GM12875 (cell line): ENCODE measurements around the gene MTMR11.
"Not testable (repeated sequence)": the region's sequence is repeated elsewhere in the genome, so short reads cannot be mapped to it uniquely, and the experiment has no call there.

Experiments used
- H3K4me3 ChIP-seq: one replicate; pipeline ENCODE4 v1.5.1; 2011; ENCODE audit warnings: low read depth, low read length, control low read depth
- TF ChIP-seq, protein P1 (sequence below): IDR thresholded peaks from 2 replicates; pipeline ENCODE4 v1.5.1; 2011; ENCODE audit warnings: low read depth, mild to moderate bottlenecking, control low read depth, inconsistent platforms, low read length, moderate library complexity, borderline replicate concordance; ENCODE audit not compliant: insufficient read depth

The MTMR11 gene

DNA sequence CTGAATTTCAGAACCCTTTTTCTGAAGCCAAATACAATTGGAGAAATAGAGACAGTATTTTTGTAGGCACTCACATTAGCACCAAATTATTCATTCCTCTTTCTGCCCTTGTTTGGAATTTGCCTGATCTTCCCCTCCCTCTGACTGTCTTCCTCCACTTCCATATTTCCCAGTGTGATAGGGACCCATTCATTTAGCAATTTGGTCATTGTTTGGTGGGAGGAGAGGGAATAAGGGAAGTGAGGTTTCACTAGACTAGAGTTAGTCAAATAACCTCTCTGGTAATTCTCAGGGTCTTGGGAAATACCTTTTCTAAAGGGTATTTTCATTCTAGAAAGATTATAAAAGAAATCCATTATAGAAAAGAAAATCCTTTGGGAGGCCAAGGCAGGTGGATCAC, 31.0 kb upstream of the MTMR11 start:
- H3K4me3 ChIP-seq: no peak overlapping the region
- TF ChIP-seq, protein P1, sequence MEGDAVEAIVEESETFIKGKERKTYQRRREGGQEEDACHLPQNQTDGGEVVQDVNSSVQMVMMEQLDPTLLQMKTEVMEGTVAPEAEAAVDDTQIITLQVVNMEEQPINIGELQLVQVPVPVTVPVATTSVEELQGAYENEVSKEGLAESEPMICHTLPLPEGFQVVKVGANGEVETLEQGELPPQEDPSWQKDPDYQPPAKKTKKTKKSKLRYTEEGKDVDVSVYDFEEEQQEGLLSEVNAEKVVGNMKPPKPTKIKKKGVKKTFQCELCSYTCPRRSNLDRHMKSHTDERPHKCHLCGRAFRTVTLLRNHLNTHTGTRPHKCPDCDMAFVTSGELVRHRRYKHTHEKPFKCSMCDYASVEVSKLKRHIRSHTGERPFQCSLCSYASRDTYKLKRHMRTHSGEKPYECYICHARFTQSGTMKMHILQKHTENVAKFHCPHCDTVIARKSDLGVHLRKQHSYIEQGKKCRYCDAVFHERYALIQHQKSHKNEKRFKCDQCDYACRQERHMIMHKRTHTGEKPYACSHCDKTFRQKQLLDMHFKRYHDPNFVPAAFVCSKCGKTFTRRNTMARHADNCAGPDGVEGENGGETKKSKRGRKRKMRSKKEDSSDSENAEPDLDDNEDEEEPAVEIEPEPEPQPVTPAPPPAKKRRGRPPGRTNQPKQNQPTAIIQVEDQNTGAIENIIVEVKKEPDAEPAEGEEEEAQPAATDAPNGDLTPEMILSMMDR: no peak

- TF ChIP-seq, protein P1: no peak
- H3K4me3 ChIP-seq: no peak overlapping the region
These were observed 30.4 kb upstream of the MTMR11 start for GRCh38 chr1:149967041-149967440.

DNA sequence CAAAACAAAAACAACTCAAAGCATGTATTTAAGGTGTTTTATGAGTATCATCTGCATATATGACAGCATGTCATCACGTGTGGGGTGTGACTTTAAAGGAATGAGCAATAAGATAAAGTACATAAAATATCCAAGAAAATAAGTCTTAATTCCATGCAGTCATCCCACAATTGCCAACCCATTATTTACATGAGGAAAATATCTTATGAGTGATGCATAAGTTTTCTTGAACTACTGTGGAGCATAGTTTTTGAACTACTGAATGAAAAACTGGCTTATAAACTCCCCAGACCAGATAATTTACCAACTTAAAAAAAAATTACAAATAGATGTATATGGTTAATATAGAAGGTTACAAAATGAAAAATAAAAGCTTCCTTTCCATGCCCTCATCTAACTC, 29.7 kb upstream of the MTMR11 start:
- TF ChIP-seq, protein P1: no peak
- H3K4me3 ChIP-seq: no peak overlapping the region

DNA sequence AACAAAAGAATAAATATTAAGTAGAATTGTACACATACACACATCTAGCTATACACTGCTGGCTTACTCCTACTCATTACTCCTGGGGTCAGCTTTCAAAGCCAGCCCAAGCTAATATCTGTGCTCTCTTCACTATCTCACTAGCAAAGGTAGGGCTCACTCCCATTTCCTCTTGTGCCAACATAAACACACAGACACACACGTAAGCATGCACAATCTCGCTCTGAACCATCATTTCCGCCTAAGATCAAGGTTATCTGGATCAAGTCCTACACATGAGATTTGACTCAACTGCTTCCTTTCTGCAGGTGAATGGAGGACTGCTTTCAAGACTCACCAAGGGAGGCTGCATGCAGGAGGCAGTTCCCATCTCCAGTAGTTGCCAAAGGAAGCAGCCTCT, 28.8 kb upstream of the MTMR11 start:
- TF ChIP-seq, protein P1: no peak
- no peak overlapping the region for H3K4me3 ChIP-seq

DNA sequence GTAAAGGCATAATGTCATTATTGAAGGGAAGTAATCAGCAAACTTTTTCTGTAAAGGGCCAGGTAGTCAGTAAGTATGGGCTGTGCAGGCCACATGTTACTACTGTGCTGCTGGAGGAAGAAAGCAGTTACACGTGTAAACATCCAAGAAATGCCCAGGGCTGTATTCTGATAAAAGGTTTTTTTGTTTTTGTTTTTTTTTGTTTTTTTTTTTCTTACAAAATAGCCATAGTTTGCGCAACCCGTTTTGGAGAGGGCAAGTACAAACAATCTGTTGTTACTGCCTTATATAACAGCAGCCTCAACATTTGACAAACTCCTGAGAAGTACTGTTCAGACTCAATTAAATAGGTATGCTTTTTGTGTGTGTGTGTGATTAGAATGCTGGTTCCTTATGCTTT, 26.7 kb upstream of the MTMR11 start:
- TF ChIP-seq, protein P1: no peak
- H3K4me3 ChIP-seq: no peak overlapping the region

DNA sequence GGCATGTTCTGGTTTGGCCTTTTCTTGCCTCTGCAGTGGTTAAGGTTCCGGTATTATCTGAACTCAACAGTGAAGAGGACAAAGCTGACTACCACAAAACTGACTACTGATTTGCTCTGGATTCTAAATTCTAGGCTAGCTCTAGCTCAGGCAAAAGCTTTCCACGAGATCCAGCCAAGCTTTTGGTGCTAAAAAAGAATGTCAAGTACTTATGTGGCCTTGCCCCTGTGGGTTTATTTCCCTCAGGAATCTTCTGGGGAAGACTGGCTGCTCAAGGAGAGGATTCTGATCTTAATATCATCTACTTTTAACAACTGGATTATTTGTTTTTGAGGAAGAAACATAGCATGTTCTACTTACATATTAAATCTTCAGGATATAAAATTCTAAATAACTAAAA, 26.1 kb upstream of the MTMR11 start:
- TF ChIP-seq, protein P1: no peak
- H3K4me3 ChIP-seq: no peak overlapping the region

- TF ChIP-seq, protein P1: peak; percentile 47; the same call in 1 of the 2 replicates
These were observed 25.5 kb upstream of the MTMR11 start for GRCh38 chr1:149962039-149962647.

GRCh38 chr1:149957548-149957947, 20.9 kb upstream of the MTMR11 start:
- not testable (repeated sequence) for H3K4me3 ChIP-seq

More at GRCh38 chr1:149962039-149962647, 25.5 kb upstream of the MTMR11 start:
- no peak overlapping the region for H3K4me3 ChIP-seq
